ENCODE results near the gene RFPL1.
A peak's percentile ranks its signal among the peaks of the same experiment; 100 is the strongest.

RFPL1 gene

DNA sequence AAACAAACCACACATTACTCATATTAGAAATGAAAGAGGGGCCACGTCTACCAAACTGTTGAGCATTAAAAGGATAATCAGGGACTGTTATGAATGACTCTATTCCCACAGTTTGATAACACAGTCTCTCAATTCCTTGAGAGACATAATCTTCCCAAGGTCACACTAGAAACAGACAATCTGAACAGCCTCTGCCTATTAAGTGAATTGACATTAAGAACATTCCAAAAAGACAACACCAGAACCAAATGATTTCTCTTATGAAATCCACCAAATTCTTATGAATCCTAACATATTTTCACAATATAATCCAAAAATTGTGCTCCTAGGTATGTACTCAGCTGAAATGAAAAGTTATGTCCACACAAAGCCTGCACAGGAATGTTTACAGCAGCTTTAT lies 4.6 kb downstream of the RFPL1 start:
- DNase-seq (ENCODE audit: extremely low read depth in 1 of 2, low read depth in 1 of 2), result no peak

GRCh38 chr22:29443452-29443851 lies 5.1 kb downstream of the RFPL1 start:
- no peak for DNase-seq (ENCODE audit: extremely low read depth in 1 of 2, low read depth in 1 of 2)

DNA sequence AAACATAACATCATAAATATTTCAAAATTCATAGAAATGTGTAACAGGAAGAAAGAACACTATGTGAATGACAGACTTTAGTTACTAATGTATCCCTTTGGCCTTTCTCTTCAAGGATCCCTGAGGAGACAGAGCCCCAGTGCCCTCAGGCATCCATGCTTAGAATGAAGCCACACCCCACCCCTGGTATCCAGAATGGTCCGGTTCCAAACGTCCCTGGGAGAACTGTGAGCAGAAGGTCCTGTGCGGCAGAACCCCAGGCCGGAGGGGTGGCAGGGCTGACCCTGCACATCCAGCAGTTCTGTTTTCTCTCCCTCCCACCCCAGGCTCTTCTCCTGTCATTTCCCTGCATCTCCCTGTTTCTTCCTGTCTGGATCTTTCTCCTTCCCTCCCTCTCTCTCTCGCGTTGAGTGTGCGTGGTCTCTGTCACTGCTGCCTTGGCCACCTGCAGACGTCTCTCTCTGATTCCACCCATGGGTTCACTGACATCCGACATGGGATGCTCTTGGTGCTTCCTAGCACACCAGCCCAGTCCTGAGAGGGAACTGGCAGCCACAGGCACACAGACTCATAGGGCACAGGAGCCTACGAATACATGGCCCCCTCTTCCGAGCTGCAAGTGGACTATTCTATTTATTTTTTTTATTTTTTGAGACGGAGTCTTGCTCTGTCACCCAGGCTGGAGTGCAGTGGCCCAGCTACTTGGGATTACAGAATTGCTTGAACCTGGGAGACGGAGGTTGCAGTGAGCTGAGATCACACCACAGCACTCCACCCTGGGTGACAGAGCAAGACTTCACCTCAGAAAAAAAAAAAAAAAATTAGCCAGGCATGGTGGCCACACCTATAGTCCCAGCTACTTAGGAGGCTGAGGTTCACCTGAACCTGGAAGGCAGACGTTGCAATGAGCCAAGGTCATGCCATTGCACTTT lies 5.7 kb downstream of the RFPL1 start:
- DNase-seq (ENCODE audit: extremely low read depth in 1 of 2, low read depth in 1 of 2), result no peak

DNA sequence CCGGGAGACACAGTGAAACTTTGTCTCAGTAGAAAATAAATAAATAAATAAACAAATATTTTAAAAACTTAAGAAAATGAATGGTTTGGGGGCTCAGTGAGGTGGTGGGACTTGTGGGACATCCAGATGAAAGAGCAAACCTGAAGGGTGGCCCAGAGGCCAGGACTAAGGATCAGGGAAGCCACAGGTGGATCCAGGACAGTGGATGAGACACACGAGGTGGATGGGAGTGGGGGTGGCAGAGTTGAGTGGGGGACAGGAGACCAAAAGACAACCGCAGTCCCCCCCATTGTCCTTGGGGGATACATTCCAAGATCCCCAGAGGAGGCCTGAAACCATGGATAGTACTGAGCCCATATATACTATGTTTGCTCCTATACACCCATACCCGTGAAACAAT lies 7.1 kb downstream of the RFPL1 start:
- no peak for DNase-seq (ENCODE audit: extremely low read depth in 1 of 2, low read depth in 1 of 2)

DNA sequence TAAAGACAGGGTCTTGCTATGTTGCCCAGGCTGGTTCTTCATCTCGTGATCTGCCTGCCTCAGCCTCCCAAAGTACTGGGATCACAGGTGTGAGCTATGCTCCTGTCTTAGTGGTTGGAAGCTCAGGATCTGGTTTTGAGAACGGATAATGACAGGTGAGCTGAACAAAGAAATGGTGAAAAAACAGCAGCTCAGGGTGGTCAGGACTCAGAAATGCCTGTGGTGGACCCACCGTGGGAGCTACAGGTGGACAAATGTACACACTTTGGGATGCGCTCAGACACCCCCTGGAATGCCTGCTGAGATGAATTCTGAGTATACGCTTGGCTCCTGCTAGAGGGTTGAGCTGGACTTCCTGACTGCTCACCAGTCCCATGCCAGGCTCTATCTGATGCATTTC lies 9.5 kb downstream of the RFPL1 start:
- DNase-seq (ENCODE audit: extremely low read depth in 1 of 2, low read depth in 1 of 2), result no peak

GRCh38 chr22:29449296-29449875 lies 11.0 kb downstream of the RFPL1 start:
- DNase-seq (ENCODE audit: extremely low read depth in 1 of 2, low read depth in 1 of 2), result no peak

- no peak for DNase-seq (ENCODE audit: extremely low read depth in 1 of 2, low read depth in 1 of 2)
Observed at GRCh38 chr22:29450222-29450621, 11.8 kb downstream of the RFPL1 start.

DNA sequence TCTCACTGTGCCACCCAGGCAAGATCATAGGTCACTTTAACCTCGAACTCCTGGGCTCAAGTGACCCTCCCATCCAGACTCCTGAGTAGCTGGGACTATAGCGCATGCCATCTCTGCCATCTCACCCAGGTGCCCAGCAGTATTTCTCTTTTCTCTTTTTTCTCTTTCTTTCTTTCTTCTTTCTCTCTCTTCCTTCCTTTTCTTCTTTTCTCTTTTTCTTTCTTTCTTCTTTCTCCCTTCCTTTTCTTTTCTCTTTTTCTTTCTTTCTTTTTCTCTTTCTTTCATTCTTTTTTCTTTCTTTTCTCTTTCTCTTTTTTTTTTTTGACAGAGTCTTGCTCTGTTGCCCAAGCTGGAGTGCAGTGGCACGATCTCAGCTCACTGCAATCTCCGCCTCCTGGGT lies 13.5 kb downstream of the RFPL1 start:
- no peak for DNase-seq (ENCODE audit: extremely low read depth in 1 of 2, low read depth in 1 of 2)

GRCh38 chr22:29454276-29454675 lies 15.9 kb downstream of the RFPL1 start:
- DNase-seq (ENCODE audit: extremely low read depth in 1 of 2, low read depth in 1 of 2), result no peak

DNA sequence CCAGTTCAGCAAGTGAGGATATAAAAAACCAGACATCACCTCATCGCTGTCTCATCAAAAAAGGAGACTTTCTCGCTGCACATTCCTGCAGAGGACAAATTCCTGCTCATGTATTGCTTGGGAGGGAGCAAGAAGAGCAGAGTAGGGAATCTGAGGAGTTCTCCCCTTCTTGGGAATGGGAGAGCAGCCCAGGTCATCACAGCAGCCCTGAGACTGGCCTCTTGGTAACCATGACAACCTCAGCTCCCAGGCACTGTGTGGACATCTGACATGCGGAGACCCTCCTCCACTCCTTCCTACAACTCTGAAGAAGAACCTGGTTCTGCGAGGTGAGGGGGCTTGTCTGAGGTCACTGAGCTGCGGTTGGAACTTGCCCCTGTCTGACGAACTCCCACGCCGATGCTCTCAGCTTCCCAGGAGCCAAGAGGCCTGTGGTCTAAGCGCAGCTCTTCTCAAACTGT lies 17.9 kb downstream of the RFPL1 start:
- DNase-seq (ENCODE audit: extremely low read depth in 1 of 2, low read depth in 1 of 2), result no peak

- DNase-seq (ENCODE audit: extremely low read depth in 1 of 2, low read depth in 1 of 2), result peak in 1 of 2 donors; percentile 8
Observed at GRCh38 chr22:29457730-29458129, 19.3 kb downstream of the RFPL1 start.

- no peak for DNase-seq (ENCODE audit: extremely low read depth in 1 of 2, low read depth in 1 of 2)
Observed at GRCh38 chr22:29458551-29458950, 20.2 kb downstream of the RFPL1 start.

GRCh38 chr22:29459773-29460172 lies 21.4 kb downstream of the RFPL1 start:
- no peak for DNase-seq (ENCODE audit: extremely low read depth in 1 of 2, low read depth in 1 of 2)

- DNase-seq (ENCODE audit: extremely low read depth in 1 of 2, low read depth in 1 of 2), result no peak
Observed at GRCh38 chr22:29461263-29461662, 22.9 kb downstream of the RFPL1 start.

GRCh38 chr22:29463629-29464028 lies 25.2 kb downstream of the RFPL1 start:
- DNase-seq (ENCODE audit: extremely low read depth in 1 of 2, low read depth in 1 of 2), result no peak

DNA sequence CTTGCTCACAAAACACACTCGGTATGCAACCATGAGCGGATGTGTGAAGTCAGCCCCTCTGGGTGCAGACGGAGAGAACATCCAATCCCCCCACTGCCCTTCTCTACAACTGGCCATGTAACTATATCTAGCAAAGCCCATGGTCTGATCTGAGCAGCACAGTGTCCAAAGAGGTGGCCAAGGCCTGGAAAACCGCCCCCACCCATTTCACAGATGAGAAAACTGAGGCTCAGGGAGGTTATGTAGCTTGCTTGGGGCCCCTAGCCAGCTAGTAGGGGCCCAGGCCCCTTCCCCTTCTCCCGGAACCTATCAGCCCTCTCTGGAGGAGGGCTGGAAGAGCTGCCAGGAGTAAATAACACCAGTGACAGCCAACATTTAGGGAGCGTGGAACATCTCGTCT lies 26.2 kb downstream of the RFPL1 start:
- no peak for DNase-seq (ENCODE audit: extremely low read depth in 1 of 2, low read depth in 1 of 2)

- DNase-seq (ENCODE audit: extremely low read depth in 1 of 2, low read depth in 1 of 2), result no peak
Observed at GRCh38 chr22:29469755-29470154, 31.4 kb downstream of the RFPL1 start.

GRCh38 chr22:29470159-29470855 lies 31.9 kb downstream of the RFPL1 start:
- peak; percentile 39 to 51 for DNase-seq (ENCODE audit: extremely low read depth in 1 of 2, low read depth in 1 of 2)

DNA sequence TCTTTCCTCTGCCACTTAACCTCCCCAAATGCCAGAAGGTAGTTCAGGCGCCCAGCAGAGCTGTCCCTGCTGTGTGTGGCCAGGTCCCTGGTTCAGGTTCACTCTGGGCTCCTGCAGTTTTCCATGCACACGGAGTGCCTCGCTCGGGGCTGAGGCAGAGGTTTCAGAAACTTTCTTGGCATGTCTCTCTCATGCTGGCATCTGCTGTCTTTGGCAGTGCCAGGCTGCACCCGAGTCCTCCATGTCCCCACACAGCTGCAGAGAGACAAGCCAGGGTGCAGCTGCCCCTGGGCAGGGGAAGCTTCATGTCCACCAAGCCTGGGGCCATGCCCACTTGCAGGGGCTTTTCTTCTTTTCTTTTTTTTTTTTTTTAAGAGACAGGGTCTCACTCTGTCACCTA lies 34.6 kb downstream of the RFPL1 start:
- no peak for DNase-seq (ENCODE audit: extremely low read depth in 1 of 2, low read depth in 1 of 2)

GRCh38 chr22:29475550-29475949 lies 37.2 kb downstream of the RFPL1 start:
- DNase-seq (ENCODE audit: extremely low read depth in 1 of 2, low read depth in 1 of 2), result no peak

DNA sequence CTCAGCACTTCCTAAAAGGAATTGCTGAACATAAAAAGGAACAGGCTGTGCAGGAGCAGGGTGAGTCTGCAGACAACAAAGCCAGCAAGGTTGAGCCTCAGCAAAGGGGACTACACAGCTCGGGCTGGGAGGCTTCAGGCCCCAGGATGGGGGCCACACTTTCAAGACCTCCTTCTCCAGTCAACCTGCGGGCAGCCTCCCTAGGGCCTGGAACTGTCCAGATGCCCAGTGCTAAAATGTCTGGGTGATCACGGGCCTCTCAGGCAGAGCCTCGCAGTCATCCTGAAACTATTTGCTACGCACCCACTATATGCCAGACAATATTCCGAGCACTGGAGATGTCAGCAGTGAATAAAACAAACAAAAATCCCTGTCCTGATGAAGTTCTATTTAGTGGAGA lies 37.7 kb downstream of the RFPL1 start:
- no peak for DNase-seq (ENCODE audit: extremely low read depth in 1 of 2, low read depth in 1 of 2)

Data from stimulated activated CD8-positive, alpha-beta memory T cell treated with anti-CD3 and anti-CD28 coated beads, Interleukin-7, amount 100 ng/mL, for 48 hours (primary cell).